Ovary (tissue), 3 donors: ENCODE results near the gene VKORC1.

Experiments used
- CTCF ChIP-seq, 3 donors: fragments of 450-650 bp in 2 of 3; fragments of 200-600 bp in 1 of 3; IDR thresholded peaks; one replicate each; pipeline versions ENCODE4 v1.5.1 to v1.8.0; 2016 to 2022; ENCODE audit warnings: antibody characterized with exemption in 3 of 3, mild to moderate bottlenecking in 1 of 3
- EP300 ChIP-seq: sonication (generic); formaldehyde crosslinking; IDR thresholded peaks from one replicate; pipeline ENCODE4 v1.6.1; 2017; ENCODE audit warnings: antibody characterized with exemption
- POLR2A ChIP-seq: fragments of 450-650 bp; IDR thresholded peaks from one replicate; pipeline ENCODE4 v1.6.1; 2017; ENCODE audit warnings: antibody characterized with exemption, mild to moderate bottlenecking, moderate library complexity
- donor health status: DM: no; HTN: no; CAD: no.

- no peak for TF ChIP-seq CTCF (IDR thresholded peaks at IDR 0.05)
- no peak for TF ChIP-seq POLR2A
- TF ChIP-seq EP300: no peak
These were observed 22.7 kb downstream of the VKORC1 start for GRCh38 chr16:31071861-31072260.
